Measurements from ENCODE around the gene NATD1.
A peak's percentile ranks its signal among the peaks of the same experiment; 100 is the strongest.

The NATD1 gene, protein sequence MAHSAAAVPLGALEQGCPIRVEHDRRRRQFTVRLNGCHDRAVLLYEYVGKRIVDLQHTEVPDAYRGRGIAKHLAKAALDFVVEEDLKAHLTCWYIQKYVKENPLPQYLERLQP

DNA sequence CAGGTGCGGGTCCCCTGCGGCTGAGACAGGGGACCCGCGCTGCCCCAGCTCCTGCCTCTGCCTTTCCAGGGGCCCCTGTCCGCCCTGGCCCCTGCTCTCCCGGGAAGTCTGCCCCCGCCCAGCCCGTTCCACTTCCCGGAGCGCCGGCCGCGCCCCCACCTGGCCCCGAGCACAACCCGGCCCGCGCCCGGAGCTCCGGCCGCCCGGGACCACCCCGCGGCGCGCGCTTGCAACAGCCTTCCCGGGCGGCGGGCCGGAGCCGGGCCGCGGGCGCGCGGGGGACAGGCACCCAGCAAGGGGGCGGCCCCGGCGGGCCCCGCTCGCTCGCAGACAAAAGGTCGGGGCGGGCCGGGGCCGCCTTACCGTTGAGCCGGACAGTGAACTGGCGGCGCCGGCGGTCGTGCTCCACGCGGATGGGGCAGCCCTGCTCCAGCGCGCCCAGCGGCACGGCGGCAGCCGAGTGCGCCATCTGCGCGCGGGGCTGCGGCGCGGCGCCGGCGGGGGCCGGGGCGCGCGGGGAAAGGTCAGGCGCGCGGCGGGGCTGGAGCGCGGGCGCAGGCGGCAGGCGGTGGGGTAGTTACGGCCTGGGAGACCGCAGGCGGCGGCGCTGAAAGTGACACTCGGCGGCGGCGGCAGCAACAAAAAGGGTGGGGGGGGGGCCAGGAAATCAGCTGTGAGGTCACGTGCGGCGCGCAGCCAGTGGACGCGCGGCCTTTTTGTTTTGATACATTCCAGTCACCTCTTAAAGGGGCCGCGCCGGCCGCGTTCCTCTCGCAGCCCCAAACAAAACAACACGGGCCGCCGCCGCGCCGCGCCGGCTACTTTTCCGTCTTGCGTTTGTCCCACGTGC, at the start of gene NATD1:
Gene NATD1, minus strand, starts transcription at position 615 of the 850 bp plus-strand sequence. Its CDS starts 146 bp downstream, at position 469.
- DNase-seq (ENCODE audit: low read depth): peak; percentile 47

DNA sequence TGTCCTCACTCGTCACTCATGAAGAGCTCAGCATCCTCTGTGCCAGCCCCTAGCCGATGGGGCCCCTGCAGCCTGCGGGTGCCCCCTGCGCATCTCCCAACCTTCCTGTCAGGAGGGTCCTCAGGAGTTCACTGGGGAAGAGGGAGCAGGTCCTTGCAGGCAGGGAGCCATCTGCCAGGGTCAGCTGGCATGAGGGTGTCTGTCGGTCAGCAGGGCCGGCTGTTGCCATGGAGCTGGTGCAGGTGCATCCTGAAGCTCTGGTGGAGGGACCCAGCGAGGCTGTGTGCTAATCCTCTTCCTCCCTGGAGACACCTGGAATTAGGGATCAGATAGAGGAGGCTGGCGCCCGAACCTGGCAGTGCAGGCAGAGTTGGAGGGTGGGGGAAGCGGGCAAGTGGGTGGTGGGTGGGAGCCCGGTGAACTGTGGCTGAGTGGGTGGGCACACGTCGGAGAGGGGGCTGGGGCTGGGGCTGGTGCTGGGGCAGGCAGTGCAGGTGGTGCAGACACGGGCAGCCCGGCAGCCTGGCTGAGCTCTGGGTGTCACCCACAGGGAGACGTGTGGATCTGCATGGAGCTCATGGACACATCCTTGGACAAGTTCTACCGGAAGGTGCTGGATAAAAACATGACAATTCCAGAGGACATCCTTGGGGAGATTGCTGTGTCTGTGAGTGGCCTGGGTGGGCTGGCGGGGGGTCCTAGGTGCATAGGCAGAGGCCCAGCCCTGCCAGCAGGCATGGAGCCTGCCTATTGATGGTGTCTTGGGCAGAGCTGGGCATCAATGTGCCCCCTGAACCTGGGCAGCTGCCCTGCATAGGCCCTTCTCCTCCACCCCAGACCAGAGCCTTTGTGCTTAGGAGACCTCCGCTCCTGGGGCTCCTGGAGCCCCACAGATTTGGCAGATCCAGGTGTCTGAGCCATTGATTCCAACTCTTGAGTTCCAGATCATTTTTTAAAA, 48.7 kb upstream of the NATD1 start:
- DNase-seq (ENCODE audit: low read depth): no peak

DNA sequence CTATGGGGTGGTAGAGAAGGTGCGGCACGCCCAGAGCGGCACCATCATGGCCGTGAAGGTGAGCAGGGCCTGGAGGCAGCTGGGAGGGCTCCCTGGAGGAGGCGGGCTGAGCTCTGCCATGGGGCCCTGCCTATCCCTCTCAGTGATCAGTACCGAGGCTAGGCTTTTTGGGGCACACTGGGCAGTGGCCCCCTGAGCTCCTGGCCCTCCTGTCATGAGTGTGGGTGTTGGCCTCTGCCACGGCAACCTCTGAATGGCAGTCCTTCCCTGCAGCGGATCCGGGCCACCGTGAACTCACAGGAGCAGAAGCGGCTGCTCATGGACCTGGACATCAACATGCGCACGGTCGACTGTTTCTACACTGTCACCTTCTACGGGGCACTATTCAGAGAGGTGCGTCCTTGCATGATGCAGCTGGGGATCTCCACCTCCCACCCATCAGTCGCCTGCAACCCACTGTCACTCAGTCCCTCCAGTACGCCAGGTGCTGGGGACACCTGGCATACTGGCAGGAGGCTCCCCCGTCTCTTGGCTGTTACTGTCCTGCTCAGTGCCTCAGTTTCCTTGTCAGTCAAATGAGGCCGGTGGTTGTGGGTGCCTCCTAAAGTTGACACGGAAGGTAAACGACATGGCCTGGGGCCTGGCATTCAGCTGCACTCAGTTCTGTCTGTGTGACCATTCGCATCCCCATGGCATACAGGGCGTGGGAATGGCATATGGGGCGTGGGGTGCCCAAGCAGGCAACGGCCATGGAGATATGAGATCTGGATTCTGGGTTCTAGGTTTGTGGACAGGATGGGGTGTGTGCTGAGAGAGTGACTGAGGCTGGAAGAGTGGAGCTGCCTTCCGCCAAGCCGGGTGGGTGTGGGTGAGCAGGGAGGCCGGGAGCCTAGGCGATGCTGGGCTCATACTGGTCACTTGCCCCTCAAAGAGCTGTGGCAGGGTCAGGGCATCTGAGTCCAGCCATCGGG, 47.7 kb upstream of the NATD1 start:
- DNase-seq (ENCODE audit: low read depth): no peak

DNA sequence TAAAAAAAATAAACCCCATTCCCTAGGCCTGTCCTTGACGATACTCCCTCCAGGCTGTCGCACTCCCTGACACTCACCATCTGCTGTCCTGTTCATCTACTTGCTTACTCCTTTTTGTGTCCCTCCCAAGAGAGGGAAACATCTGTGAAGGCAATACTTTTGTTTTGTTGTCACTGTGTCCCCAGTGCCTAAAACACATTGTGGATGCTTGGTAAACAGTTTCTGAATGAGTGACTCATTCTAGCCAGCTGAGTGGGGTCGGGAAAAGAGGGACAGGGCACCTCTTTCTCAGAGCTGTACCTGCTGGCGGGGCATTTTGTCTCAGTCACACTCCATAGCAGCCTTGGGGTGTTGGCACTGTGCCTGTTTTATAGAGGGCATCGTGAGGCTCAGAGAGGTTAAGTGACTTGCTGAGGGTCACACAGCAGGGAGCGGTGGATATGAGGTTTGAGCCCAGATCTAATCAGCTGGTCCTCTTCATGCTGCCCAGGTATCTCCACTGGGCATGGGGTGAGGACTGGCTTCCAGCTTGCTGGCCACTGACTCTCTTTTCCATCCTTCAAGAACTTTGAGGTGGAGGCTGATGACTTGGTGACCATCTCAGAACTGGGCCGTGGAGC, 46.9 kb upstream of the NATD1 start:
- no peak for DNase-seq (ENCODE audit: low read depth)

DNA sequence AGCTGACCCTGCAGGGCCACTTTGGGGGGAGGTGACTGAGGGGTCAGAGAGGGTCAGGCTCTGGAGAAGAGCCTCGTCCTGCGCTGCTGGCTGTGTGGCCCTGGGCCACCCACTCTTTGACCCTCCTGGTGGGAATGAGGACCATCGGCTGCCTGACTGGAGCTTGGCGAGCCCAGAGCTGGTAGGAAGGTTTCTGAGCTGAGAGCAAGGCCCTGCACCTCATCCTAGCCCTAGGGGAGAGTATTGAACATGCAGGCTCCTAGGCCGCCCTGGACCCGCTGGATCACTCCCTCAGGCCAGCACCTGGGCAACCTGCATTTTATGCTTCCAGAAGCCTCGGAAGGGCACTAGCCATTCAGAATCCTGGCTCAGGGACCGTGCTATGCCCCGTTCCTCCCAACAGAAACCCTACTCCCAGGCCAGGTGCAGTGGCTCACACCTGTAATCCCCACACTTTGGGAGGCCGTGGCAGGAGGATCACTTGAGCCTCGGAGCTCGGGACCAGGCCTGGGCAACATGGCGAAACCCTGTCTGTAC, 45.8 kb upstream of the NATD1 start:
- DNase-seq (ENCODE audit: low read depth): no peak

DNA sequence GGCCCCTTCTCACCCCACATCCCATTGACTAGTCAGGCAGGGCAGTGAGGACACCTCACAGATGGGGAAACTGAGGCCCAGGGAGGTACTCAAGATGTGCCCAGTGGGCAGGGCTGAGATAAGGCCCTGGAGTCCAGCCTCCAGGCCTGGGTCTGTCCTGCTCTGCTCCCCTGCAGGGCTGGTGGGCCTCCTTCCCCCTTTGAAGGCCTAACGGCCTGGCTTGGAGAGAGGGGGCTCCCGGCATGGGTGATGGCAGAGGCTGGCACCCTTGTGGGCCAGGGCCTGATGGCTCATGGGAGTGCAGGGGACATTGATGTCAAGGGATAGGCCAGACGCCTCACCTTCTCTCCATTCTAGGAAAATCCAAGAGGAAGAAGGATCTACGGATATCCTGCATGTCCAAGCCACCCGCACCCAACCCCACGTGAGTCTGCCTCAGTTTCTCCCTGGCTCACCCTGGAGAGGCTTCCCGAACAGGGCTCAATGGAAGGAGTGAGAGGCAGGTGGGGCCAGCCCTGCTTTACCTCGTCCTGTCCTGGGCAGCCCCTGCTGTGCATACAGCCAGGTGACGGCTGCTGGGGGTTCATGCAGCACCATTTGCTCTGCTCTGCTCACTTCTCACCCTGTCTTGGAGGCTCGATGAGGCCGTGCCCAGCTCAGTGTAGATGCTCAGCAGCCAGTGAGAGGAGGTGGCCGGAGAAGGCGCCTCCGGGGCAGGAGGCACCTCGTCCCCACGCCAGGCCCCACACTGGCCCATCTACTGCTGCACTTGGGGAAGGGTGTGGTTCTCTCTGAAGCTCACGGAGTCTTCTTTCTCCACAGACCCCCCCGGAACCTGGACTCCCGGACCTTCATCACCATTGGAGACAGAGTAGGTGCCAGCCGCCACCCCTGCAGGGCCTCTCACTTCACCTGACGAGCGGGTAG, 45.1 kb upstream of the NATD1 start:
- DNase-seq (ENCODE audit: low read depth): no peak

DNA sequence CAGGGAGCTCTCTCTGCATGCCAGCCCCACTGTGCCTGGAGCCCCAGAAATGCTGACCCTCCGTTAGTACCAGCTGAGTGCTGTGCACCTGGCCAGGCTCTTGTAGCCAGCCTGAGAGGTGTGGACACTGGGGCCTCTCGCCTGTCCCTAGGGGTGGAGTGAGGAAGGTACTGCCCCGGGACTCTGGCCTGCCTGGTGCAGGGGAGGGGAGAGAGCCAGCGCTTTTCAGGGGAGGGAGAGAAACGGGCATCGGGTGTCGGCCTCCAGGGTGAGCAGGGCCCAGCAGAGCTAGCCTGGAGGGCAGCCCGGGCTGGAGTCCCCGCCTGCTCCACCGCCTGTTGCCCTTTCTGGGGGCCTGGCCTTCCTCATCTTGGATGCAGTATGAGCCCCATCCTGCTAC, 44.4 kb upstream of the NATD1 start:
- DNase-seq (ENCODE audit: low read depth): no peak

DNA sequence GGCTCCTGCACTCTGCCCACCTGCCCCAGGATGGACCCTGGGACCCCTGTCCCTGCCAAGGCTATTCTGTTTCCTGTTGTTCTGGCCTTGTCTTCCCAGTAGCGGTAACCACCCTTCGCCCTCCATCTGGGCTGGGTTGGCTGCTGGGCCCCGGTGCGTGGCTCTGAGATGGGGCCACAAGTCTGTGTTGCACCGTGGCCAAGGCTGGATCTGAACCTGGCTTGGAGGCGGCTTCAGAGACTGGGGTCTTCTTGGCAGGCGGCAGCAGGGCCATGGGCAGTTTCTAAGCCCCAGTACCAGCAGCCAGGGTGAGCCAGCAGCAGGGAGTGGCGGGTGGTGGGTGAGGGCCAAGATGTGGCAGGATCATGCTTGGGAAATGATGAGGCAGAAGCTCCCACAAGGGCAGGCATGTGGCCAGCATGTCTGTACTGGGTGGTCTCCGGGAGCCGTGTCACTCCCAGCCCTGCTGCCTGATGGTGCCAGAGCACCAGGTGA, 43.9 kb upstream of the NATD1 start:
- DNase-seq (ENCODE audit: low read depth): no peak

DNA sequence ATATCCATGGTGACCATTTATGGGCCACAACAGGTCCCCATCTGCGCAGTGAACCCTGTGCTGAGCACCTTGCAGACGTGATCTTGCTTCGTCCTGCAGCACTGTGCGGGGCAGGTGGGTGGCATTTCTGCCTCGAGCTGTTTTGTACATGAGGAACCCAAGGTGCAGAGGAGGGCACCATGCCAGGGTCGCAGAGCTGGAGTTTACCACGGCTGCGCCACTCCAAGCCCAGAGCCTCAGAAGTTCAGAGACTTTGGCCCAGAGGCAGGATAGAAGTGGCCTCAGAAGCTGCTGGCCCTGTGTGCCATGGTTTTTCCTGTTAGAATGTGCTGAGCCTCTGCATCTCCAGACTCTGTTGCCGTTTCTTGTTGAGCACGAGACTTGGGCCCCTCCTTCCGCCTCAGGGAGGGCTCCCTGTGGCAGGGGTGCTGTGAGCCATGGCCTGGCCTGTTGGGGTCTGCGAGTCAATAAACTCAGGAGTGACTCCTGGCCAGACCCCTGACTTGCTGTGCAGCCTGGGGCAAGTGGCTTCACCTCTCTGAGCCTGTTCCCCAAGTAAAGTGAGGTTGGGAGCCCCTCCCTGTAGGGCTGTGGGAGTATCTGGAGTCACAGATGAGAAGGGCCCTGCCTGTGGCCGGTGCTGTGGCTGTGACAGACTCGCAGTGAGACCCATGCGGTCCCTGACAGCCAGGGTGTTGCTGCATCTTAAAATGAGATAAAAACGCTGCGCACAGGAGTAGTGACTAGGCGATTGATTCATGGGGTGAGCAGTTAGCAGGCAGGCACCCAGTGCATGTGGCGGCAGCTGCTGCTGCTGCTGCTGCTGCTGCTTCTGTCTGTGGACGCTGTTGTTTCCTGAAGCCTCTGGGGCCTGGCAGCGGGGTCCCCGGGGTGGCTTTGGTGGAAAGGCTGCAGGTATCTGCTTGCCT, 43.2 kb upstream of the NATD1 start:
- DNase-seq (ENCODE audit: low read depth): no peak

DNA sequence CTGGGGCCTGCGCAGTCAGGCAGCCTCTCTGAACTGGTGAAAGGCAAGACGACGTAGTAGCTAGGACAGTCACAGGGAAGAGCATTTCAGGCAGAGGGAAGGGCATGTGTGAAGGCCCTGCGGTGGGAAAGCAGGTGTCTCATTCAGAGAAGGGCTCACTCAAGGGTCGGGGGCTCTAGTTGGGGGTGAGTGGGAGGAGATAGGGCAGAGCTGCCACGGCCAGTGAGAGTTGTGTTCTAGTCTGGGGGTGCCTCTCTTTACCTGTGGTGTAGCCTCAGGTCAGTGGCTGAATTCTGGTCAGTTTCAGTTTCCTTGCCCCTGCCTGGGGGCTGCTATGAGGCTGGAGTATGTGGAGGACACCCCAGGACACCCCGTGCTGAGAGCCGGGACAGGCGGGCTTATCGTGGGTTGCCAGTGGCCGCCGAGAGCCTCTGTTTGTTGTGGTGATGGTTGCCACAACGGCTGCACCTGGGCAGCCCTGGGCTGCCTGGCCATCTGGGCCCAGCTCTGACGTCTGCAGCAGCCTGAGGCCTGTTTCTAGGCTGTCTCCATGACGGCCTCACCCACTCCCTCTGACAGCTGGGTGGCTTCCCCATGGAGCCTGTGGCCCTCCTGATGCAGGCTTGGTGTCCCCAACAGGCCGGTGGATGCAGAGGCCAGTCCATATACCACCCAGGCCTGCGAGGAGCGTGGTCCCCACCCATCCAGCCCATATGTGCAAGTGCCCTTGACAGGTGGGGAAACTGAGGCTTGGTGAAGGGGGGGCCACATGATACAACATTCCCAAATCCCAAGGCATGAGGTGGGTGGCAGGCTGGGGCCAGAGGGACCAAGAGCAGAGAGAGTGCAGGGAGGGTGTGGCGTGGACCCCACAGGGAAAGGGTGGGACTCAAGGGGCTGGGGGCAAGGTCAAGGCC, 42.1 kb upstream of the NATD1 start:
- DNase-seq (ENCODE audit: low read depth): no peak

DNA sequence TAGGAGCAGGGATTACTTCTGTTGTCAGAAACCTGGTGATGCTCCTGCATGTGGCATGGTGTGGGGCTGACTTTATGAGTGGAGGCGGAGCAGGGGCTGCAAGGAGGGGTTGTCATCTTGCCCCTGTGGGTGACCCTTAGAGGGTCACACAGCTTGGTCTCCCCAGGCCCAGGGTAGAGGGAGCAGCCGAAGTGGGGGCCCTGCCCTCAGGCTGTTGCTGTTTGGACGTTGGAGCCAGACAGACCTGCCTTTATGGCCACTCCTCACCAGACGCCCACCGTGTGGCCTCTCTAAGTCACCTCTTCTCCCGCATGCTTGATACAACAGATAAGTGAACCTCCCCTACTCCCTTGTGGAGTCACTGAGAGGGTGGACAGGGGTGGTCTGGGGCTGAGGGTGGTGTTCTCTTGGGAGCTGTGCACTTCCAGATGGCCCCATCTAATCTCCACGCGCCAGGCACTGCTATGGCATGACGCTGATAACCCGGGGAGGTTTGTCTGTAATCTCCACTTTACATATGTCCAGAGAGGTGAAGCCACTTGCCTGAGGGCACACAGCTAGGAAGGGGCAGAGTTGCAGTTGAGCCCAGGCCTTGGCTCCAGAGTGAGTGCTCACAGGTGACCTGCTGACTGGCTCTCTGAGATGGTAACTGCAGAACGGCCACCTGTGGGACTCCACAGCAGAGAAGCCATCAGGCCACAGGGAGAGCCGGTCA, 41.3 kb upstream of the NATD1 start:
- DNase-seq (ENCODE audit: low read depth): no peak

DNA sequence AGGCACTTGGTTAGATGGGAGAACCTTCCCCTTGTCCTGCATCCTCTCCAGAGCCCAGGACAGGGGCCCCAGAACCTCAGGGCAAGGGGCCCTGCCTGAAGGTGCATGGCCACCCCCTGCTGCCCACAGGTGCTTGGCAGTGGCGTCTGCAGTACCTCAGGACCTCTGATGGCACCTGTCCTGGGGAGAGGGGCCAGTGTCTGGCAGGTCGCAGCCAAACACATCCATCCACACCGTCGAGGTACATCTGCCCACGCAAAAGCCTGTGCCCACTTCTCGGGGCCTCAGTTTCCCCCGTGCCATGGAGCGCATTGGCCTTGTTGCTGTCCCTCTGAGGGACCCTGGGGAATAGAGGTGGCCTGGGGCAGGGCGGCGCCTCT, 40.6 kb upstream of the NATD1 start:
- no peak for DNase-seq (ENCODE audit: low read depth)

DNA sequence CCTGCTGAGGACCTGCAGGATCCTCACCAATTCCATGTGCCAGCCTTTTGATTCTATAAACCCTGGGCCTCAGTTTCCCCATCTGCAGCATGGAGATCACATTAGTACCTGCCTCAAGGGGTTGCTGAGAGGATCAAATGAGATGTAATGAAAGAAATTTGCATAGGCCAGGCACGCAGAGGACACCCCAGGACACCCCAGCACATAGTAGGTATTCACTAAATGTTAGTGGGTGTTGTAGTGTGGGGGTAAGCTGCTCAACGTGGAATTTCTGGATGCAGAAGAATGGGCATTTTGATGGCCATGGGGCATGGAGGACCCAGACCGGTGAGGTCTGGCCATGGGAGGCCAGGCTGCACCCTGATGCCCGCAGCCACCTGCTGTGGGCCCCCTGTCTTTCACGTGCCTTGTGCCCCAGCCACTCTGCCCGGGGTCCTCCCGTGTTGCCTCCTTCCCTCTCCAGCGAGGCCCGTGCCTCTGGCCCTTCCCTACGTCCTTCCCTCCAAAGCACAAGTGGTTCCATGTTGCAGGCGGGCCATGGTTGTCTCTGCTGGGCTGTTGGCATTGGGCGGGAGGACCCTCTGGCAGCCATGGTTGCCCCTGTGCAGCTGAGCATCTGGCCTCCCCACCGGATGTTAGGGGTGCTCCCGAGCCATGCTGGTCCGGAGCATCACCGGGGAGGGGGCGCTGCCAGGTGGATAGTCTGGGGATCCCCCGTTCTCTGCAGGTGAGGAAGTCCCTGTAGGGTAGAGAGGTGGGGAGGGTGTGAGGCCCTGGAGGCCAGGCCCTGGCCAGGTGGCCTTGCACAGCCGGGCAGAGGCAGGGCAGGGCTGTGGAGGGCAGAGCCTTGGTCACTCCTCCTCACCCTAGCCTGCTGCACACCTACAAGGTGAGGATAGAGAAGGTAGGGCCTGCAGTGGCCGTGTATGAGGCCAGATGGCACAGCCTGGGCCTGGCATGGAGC, 39.9 kb upstream of the NATD1 start:
- no peak for DNase-seq (ENCODE audit: low read depth)

DNA sequence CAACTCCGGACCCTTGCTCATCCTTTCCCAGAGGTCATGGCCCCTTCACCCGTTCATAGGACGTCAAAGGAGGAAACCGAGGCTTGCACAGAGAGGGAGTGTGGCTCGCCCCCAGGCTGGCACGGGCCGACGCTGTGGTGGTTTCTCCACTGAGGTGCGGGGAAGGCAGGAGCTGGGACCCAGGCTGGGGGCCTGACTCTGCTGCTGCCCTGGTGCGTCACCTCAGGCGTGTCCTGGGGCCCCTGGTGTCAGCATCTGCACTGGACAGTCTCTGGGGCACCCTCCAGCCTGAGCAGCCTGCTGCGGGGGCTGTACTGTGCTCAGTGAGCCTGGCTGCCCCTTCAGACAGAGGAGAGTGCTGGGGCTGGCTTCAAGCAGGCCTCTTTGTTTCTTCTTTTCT, 38.7 kb upstream of the NATD1 start:
- no peak for DNase-seq (ENCODE audit: low read depth)

DNA sequence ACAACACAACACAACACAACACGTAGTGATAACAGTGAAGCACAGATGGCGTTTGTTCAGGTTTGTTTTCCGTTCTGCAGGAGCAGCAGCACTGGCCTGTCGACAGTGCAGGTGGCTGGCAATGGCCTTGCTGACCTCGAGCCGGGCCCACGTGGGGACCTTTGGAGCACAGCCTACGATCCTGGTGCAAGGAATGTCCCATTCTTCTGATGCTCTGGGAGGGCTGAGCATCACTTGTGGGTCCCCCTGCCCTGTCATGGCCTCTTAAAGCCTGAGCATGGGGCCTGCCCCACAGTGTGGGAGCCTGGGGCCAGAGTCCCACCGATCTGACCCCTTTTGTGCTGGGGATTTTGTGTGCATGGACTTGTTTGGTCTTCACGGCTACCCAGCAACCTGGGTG, 38.1 kb upstream of the NATD1 start:
- DNase-seq (ENCODE audit: low read depth): no peak
